A549 (cell line): ENCODE results near the gene ADORA1.

Source experiments
- BHLHE40 ChIP-seq: IDR thresholded peaks from 2 replicates; pipeline ENCODE4 v1.6.1; 2012; ENCODE audit warnings: low read depth, low read length, inconsistent platforms
- CTCF ChIP-seq: fragments of >200 bp; sonication (Bioruptor Twin); formaldehyde crosslinking; IDR thresholded peaks from 3 replicates; pipeline ENCODE4 v1.5.1; 2016
- KDM1A ChIP-seq: fragments of 200-600 bp; sonication (generic); IDR thresholded peaks from 2 replicates; pipeline ENCODE4 v1.6.1; 2016; ENCODE audit warnings: low read depth, mild to moderate bottlenecking
- MAZ ChIP-seq: fragments of 150-350 bp; IDR thresholded peaks from 2 replicates; pipeline ENCODE4 v1.6.1; 2014; ENCODE audit warnings: antibody characterized with exemption, low read depth, low read length, borderline replicate concordance
- RAD21 ChIP-seq, 2 experiments: fragments of >200 bp in 1 of 2; sonication (Bioruptor Twin) in 1 of 2; formaldehyde crosslinking in 1 of 2; IDR thresholded peaks in 1 of 2; conservative IDR thresholded peaks in 1 of 2; 2 replicates in 1 of 2; 3 replicates in 1 of 2; pipeline ENCODE4 v1.6.1; 2012 to 2018; ENCODE audit warnings: inconsistent platforms in 1 of 2
- TF ChIP-seq, protein P1 (sequence below): IDR thresholded peaks from 2 replicates; pipeline ENCODE4 v1.6.1; 2012
- TF ChIP-seq, protein P2 (sequence below): fragments of 450-650 bp; IDR thresholded peaks from 2 replicates; pipeline ENCODE4 v1.6.1; 2014; ENCODE audit warnings: antibody characterized with exemption

GRCh38 chr1:203130358-203130985 lies 2.9 kb downstream of the ADORA1 start:
- no peak for TF ChIP-seq CTCF
- no peak for TF ChIP-seq RAD21 (conservative IDR thresholded peaks at IDR 0.05 in 1 of 2, IDR thresholded peaks at IDR 0.05 in 1 of 2)
- TF ChIP-seq MAZ, result no peak
- TF ChIP-seq BHLHE40, result no peak
- TF ChIP-seq, protein P1, sequence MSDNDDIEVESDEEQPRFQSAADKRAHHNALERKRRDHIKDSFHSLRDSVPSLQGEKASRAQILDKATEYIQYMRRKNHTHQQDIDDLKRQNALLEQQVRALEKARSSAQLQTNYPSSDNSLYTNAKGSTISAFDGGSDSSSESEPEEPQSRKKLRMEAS, result no peak
- no peak for TF ChIP-seq KDM1A
- TF ChIP-seq, protein P2, sequence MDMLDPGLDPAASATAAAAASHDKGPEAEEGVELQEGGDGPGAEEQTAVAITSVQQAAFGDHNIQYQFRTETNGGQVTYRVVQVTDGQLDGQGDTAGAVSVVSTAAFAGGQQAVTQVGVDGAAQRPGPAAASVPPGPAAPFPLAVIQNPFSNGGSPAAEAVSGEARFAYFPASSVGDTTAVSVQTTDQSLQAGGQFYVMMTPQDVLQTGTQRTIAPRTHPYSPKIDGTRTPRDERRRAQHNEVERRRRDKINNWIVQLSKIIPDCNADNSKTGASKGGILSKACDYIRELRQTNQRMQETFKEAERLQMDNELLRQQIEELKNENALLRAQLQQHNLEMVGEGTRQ, result no peak
